Central memory CD4-positive, alpha-beta T cell (primary cell): ENCODE measurements around the gene DDIT4.
A peak's percentile ranks its signal among the peaks of the same experiment; 100 is the strongest.
"Not testable (repeated sequence)": the region's sequence is repeated elsewhere in the genome, so short reads cannot be mapped to it uniquely, and the experiment has no call there.

ENCODE experiments used
- DNase-seq: peaks from one replicate; pipeline ENCODE4 v3.0.0; 2022

Gene DDIT4

DNA sequence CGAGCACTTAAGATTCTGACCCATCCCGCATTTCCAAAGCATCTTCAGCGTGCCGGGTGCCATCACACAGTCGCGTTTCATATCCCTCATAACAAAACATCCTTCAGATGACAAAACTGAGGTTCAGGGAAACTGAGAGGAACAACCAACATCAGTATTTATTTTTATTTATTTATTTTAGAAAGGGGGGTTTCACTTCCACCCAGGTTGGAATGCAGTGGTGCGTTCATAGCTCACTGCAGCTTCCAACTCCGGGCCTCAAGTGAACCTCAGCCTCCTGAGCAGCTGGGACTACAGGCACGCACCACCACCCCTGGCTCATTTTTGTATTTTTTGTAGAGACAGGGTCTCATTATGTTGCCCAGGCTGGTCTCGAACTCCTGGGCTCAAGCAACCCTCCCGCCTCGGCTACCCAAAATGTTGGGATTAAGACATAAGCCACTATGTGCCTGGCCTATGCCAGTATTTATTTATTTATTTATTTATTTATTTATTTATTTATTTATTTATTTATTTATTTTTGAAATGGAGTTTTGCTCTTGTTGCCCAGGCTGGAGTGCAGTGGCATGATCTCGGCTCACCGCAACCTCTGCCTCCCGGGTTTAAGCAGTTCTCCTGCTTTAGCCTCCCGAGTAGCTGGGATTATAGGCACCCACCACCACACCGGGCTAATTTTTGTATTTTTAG lies 24.4 kb upstream of the DDIT4 start:
- not testable (repeated sequence) for DNase-seq

DNA sequence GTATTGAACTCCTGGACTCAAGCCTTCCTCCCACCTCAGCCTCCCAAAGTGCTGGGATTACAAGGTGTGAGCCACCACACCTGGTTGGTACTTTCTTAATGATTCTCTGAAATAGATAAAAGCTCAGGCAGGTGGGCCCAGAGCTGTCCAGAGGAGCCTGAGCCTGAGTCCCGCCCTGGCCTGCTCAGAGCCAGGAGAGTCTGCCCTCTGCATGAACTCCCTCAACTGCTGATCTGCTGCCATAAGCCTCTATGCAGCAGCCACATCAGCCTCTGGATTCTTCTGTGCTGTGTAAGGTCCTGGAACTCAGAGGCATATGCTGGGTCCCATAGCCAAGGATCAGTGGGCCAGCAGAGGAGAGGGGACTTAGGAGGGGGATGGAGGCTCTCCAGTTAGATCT lies 23.1 kb upstream of the DDIT4 start:
- no peak for DNase-seq

DNA sequence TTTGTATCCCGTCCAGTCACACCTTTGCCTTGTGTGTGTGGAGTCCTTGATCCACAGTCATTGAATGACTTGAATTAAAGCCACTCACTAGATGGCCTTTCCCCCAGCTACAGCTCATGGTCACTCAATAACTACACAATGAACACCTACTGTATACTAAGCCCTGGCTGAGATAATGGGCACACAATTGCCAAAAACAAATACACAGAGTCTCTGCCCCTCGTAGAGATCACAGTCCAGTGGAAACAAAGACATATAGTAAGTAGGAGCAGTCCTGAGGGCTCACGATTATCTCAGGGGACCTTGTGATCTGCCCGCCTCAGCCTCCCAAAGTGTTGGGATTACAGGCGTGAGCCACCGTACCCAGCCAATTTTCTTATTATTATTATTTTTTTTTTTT lies 22.1 kb upstream of the DDIT4 start:
- DNase-seq, result no peak

DNA sequence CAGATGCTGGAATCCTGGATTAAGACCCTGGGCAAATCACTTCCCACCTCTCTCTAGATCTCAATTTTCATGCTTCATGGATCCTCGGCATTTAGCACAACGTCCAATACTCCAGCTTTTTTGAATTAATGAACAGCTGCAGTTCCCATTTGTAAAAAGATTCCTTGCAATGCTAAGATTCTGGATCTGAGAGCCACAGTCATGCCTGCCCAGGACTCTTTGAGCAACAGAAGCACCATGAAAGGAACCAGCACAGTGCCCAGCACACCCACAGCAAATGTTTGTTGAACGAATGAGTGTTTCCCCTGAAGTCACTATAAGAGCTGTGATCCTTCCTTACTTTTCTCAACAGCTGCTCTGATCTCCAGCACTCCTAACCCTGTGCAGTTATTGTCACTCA lies 20.8 kb upstream of the DDIT4 start:
- no peak for DNase-seq

DNA sequence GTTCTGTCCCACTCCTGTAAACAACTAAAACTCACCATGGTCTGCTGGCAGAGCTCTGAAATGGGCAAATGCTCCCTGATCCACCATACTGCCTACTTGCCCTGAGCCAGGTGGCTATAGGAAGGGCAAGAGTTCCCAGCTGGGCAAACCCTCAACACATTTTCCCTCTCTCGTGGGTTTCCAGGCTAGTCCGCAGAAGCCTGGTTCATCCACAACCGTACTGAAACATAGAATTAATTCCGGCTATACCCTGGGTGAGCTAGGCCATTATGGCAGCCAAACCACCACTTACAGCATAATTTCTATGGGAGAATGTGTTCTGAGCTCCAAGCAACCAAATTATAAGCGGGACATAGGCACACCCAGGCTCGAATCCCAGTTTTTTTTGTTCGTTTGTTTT lies 20.1 kb upstream of the DDIT4 start:
- no peak for DNase-seq

DNA sequence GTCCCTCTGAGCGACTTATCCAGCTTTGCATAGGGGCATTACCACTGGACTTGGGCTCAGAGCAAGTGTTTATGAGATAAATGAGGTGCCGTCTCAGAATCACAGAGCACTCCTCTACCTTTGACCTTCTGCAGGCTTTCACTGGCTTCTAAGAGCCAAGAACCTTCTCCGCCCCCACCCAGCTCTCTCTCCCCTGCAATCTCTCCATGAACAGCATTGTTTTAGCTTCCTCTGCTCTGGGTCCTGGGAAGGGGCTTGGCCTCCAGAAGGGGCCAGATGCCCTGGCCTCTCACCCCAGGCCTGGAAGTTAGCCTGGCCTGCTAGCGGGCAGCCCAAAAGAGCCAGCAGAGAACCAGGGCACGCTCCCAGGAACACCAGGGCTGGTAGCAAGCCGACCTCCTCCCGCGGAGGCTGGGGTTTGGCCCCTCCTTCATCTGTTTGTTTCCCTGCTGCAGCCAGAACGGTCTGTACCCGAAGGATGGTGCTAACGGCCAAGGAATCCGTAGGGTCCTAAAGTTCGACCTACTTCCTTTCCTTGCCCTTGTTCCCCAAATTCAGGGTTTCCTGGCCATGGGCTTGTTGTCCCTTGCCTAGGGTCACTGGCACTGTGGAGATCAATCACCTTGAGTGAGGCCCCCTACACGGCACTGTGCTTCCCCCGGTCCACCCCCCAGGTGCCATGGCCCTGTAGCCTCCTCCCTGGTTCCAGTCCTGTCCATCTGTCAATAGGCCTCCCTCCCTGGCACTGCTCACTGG lies 18.7 kb upstream of the DDIT4 start:
- DNase-seq, result no peak

DNA sequence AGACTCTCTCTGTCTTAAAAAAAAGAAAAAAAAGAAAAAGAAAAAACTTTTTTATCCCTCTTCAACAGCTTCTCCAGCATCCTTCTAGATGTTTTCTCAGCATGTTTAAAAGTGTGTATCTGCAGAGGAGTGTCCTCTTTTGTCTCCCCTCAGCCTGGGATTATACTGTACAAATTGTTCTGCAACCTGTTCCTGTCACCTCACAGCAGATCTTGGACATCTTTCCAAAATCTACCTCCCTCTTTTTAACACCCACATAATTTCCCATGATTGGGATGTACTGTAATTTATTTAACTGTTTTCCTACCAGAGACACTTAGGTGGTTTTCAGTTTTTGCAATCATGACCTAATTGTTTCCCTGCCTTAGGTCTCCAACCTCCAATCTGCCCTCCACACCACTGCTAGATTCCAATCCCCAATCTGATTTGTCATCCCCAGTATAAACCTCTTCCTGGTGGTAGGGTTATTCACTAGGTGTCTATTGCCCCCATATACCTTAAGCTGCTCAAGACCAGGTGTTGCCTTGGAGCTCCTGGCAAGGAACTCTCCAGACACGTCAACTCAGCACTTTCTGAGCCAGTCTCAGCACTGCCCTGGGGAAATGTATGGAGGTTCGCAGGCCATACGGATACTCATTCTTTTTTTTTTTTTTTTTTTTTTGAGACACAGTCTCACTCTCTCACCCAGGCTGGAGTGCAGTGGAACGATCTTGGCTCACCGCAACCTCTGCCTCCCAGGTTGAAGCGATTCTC lies 17.6 kb upstream of the DDIT4 start:
- DNase-seq, result no peak

DNA sequence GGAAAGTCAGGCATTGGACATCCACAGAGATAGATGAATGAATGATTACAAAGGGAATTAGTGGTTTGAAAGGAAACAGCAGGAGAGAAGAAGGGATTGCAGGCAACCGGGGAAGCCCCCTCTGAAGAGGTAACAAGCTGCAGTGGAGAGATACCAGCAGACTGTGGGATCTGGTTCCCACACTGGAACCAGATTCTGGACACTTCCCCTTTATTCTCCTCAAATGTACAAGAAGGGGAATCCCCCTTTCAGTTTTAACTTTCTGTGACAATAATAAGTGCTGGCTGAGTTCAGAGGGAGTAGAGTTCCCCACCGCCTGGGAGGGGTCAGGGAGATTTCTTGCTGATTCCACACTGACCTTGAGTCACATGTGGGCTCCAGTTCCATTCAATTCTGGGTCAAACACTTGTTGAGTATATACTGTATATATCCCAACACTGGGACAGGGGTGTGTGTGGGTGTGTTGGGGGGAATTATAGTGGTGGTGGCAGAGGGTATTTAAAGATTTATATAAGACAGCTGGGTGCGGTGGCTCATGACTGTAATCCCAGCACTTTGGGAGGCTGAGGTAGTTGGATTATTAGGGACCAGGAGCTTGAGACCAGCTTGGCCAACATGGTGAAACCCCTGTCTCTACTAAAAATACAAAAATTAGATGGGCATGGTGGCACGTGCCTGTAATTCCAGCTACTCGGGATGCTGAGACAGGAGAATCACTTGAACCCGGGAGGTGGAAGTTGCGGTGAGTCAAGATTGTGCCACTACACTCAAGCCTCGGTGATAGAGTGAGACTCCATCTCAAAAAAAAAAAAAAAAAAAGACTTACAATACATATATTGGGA lies 16.5 kb upstream of the DDIT4 start:
- no peak for DNase-seq

DNA sequence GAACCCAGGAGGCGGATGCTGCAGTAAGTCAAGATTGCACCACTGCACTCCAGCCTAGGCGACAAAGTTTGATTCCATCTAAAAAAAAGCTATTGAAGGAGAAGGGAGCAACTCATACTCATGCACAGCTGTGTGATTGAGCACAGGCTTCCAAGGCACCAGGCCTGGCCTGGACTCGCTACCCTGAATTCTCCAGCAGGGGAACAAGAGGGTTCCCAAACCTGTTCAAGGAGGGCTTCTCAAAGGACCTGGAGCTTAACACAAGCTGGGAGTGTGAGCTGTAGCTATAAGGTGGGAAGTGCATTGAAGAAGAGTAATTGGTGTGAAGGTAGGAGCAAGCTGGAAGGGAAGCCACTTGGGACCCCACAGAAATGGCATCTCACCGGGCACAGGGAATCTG lies 15.1 kb upstream of the DDIT4 start:
- DNase-seq, result no peak

DNA sequence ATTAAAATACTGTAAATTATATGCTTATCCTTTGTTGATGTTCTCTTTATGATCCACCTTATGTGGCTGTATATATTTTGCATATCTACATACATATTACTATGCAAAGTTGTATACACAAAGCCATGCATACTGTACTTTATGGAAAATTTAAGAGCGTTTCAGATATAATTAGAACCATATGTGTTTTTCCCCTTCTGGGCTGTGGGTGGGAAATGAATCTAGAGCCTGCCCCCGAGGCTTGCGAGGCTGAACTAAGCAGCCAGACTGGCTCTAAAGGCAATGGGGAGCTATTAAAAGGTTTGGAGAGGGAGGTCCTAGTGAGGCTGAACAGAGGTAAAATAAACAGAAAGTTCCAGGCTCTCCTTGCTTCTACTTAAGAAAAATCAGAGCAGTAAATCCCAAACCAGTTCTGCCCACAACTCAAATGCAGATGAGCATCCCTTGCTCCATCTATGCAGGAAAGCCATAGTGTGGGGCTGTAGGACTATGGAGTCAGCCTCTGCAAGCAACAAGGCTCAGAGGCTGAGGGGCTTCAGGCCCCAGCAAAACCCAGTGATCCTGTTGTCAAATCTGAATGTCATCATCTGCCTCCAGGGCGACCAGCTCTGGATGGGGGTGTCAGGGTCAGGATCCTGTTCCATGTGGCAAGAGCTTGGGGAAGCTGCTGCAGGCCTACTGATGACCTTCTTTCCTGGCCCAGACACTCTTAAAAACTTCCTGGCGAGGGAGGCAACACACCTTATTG lies 14.1 kb upstream of the DDIT4 start:
- DNase-seq, result no peak

DNA sequence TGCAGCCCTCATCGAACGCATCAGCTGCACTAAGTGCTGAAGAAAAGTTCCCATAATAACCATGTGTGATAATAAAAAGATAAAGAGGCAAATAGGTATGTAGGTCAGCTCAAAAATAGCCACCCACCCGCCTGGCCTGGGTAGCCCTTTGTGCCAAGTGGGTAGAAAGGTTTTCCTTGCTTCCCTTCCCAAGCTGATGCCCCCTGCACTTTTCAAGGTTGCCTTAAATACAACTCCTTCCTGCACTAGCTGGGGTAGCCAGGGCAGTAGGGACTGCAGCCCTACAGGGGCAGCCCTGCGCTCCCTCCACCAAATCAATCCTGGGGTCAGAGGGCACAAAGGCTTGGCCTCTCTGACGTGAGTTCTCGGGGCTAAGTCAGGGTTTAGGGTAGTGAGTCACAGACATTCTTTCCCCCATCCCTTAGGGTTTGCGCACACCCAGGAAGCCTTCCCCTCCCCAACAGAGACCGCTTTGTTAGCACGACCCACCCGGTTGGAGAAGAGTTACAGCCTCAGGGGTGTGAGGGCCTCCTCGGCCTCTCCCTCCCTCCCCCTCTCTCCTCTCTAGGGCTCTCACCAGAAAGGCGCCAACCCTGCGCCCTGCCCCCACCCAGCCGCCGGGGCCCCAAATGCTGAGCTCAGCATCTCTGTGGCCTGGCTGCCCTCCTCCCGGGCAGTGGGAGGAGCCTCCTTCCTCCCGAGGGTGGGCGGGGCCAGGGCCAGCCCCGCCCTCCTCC lies 13.3 kb upstream of the DDIT4 start:
- peak; percentile 76 for DNase-seq

DNA sequence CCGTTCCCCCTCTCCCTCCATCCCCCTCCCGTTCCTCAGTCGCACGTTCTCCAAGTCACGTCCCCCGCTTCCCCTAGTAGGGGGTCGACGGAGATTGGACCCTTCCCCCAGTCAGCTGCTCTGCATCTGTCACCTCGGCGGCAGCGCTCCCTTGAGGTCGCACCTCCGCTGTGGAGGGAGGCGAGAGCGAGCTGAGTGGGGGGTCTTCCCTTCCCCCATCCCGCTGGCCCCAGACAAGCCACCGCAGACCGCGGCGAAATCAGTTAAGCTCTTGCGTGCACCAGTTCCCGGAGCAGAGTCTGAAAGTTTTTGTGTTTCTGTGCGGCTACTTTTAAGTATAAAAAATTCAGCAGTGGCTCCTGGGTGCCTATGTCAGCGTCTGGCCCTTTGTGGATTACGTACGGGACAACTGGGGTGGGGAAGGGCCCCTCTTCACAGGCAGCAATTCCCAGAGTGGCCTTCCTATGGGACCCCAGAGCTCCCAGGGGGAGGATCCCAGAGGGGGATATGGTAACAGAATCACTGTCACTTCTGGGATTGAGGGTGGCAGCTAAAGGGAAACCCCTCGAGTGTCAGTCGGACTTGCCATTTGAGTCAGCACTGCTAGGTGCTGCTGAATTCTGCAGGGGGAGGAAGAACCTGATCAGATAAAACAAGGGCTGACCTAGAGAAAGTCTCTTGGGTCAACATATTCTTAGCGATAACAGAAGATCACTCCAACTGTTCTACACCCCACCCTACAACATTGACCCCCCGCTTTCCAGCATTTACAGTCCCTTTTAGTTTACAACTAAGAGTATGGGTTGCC lies 12.5 kb upstream of the DDIT4 start:
- peak; percentile 65 for DNase-seq

DNA sequence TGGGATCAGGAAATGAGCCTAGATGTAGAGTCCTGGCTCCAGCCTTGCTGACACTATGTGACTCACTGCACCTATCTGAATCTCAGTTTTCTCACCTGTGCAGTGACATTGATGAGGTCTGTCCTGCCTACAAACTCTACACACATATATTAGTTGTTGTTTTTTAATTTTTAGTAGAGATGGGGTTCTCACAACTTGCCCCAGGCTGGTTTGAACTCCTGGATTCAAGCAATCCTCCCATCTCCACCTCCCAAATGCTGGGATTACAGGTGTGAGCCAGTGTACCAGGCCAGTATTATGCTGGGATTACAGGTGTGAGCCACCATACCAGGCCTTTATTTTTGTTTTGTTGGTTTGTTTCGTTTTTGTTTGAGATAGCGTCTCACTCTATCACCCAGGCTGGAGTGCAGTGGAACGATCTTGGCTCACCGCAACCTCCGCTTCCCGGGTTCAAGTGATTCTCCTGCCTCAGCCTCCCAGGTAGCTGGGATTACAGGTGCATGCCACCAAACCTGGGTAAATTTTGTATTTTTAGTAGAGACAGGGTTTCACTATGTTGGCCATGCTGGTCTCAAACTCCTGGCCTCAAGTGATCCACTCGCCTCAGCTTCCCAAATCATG lies 11.8 kb upstream of the DDIT4 start:
- DNase-seq, result no peak

DNA sequence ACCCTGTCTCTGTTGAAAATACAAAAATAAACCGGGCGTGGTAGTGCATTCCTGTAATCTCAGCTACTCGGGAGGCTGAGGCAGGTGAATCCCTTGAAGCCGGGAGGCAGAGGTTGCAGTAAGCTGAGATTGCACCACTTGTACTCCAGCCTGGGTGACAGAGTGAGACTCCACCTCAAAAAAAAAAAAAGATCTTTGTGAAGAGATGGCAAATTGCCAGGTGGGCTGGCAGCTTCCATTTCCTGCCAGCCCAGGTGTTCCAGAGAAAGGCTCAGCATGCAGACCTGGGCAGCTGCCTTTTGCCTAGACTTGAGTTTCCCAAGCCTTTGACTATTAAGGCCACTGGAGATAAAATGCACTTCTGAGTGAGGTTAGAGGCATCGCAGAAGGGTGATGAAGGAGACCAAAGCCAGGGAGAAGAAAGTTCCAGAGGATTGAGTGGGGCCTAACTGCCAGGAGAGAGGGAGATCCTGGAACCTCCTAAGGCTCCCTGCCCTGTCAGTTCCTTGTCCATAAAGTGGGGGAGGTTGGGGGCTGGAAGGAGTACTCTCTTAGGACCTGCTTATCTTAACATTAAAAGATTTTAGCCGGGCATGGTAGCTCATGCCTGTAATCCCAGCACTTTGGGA lies 10.0 kb upstream of the DDIT4 start:
- DNase-seq, result peak; percentile 70

DNA sequence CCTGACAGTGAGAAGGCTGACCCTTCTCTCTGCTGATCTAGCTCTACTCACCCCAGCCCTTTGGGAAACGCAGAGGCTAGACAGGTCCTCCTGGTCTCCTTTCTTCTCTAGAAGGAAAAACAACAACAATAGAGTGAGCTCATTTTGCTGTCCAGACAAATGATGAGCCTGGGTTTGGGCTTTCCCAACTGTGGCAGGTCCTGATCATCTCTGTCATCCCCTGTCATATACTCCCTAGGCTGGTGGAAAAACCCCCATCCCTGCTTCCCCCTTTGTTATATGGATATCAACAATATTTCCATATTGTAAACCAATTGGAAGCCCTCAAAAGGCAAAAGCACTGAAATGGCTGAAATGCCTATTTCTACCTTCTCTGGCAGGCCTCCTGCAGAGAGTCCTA lies 9.2 kb upstream of the DDIT4 start:
- DNase-seq, result no peak

DNA sequence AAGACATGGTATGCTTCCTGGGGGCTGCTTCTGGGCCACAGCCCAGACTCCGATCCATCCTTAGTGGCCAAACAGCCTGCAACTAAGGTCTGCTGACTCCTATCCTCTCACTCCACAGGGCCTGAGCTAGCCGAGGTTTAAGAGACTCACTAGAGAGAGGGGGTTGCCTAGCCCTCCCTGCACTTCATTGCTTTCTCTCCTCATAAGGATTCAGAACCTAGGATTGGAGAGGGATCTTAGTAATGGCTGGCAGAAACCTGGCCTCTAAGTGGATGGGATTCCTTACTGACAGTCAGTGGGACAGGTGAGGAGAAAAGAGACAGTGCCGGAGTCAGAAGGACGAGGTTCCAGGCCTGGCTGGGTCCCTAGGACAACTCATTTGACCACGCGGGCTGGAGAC lies 8.2 kb upstream of the DDIT4 start:
- no peak for DNase-seq

DNA sequence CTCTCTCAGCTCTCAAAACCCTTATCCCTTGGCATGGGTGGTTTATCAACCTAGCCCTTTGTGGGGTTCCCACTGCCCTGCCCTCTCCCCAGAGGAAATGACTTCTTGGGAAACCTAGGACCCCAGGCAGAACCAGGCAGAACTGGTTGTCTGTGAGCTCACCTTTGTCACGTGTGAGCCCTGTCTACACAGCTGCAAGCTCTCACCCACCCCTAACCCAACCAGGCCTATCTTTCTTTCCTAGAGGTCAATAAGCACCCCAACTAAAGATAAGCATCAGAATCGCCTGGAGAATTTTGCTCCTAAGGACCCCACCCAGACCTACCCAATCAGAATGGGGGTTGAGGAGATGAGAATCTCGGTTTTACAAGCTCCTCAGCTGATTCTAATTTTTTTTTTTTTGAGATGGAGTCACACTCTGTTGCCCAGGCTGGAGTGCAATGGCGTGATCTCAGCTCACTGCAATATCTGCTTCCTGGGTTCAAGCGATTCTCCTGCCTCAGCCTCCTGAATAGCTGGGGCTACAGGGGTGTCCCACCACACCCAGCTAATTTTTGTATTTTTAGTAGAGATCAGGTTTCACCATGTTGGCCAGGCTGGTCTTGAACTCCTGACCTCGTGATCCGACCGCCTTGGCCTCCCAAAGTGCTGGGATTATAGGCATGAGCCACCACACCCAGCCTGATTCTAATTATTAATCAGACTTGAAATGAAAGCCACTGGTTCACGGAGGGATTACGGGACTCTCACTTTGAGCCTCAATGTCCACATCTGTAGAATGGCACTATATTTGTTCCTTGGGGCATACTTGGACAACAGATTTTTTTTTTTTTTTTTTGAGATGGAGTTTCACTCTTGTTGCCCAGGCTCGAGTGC lies 7.5 kb upstream of the DDIT4 start:
- DNase-seq, result no peak

DNA sequence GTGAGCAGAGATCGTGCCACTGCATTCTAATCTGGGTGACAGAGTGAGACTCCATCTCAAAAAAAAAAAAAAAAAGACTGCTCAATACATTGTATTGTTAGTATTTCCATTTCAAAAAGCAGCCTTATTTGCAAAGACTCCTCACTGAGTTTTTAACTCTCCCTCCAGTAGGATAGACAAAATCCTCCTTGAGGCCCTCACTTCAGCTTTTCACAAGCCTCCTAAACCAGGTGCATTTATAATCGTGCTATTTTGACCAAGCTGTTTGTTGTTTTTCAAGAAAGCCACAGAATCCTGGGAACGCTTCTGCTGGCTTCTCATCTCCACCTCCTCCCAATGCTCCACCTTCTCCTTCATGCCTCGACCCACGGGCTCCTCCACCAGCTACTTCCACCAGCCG lies 6.3 kb upstream of the DDIT4 start:
- DNase-seq, result no peak
